MM.1S (cell line): Measurements from ENCODE around the gene ACOXL.

Experiments
- EZH2 ChIP-seq: fragments of 300-600 bp; sonication (generic); optimal IDR thresholded peaks from 2 replicates; pipeline ENCODE3; 2017; ENCODE audit warnings: low read depth, mild to moderate bottlenecking, antibody characterized with exemption, low read length, mixed read lengths
- EZH2phosphoT487 ChIP-seq: fragments of 300-600 bp; sonication (generic); IDR thresholded peaks from 2 replicates; pipeline ENCODE4 v1.6.1; 2018; ENCODE audit warnings: antibody characterized with exemption, low read length
- TF ChIP-seq, protein P1 (sequence below): fragments of 300-600 bp; sonication (generic); IDR thresholded peaks from 2 replicates; pipeline ENCODE4 v1.5.1; 2016; ENCODE audit warnings: antibody characterized with exemption, low read length, mixed read lengths

- TF ChIP-seq EZH2 (no peak), EZH2phosphoT487 (no peak)
- TF ChIP-seq, protein P1, sequence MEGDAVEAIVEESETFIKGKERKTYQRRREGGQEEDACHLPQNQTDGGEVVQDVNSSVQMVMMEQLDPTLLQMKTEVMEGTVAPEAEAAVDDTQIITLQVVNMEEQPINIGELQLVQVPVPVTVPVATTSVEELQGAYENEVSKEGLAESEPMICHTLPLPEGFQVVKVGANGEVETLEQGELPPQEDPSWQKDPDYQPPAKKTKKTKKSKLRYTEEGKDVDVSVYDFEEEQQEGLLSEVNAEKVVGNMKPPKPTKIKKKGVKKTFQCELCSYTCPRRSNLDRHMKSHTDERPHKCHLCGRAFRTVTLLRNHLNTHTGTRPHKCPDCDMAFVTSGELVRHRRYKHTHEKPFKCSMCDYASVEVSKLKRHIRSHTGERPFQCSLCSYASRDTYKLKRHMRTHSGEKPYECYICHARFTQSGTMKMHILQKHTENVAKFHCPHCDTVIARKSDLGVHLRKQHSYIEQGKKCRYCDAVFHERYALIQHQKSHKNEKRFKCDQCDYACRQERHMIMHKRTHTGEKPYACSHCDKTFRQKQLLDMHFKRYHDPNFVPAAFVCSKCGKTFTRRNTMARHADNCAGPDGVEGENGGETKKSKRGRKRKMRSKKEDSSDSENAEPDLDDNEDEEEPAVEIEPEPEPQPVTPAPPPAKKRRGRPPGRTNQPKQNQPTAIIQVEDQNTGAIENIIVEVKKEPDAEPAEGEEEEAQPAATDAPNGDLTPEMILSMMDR: no peak
Measured at GRCh38 chr2:110741491-110741980, 9.2 kb downstream of the ACOXL start.
